HepG2 (cell line): ENCODE data around the gene INTS1. TPM values are rescaled to one million over a fixed set of nuclear protein-coding genes. Genes with fewer than 3 reads are reported as not detected.

Experiments
- ATAC-seq: fragments of 200-7000 bp; cut with Tn5 transposase; 3 replicates; pipeline ENCODE4 v1.9.1; 2020; ENCODE audit warnings: mild to moderate bottlenecking, moderate library complexity
- BruUV-seq: library from RNA; stranded (reverse); fragments of 400-500 nt; replicated peaks from 2 replicates; lab custom pipeline; 2021; lab: Mats Ljungman, UMichigan
- CTCF ChIA-PET: fragments of 300-600 bp; formaldehyde crosslinking; extraction: SDS; loops from one replicate; lab custom pipeline; 2021; ENCODE audit warnings: low total read pairs, inconsistent platforms, low intra/inter-chr PET ratio; lab: Yijun Ruan, JAX
- POLR2A ChIA-PET: fragments of 350-600 bp; sonication (Branson Sonifier 250); formaldehyde crosslinking; loops from one replicate; lab custom pipeline; 2020; ENCODE audit warnings: antibody characterized with exemption, inconsistent platforms; lab: Yijun Ruan, JAX
- DNase-seq: peaks from one replicate; pipeline ENCODE4 v3.0.0-alpha.2; 2015; ENCODE audit warnings: low spot score
- FAIRE-seq: peaks from 3 replicates; lab custom pipeline; 2011; peaks lifted over from hg19 to GRCh38; lab: Jason Lieb, UNC
- H2AFZ ChIP-seq: one replicate; pipeline ENCODE4 v1.6.1; 2011; ENCODE audit warnings: low read length, inconsistent platforms
- H3K27ac ChIP-seq: fragments of 300-600 bp; 3 replicates; pipeline ENCODE4 v1.8.0; 2011; ENCODE audit warnings: mixed run types, mild to moderate bottlenecking, mixed read lengths, low read length, inconsistent platforms; ENCODE audit not compliant: insufficient read depth; ENCODE audit errors: extremely low read length
- H3K27me3 ChIP-seq, 2 experiments: fragments of 200-600 bp in 1 of 2; 2 replicates in 1 of 2; 3 replicates in 1 of 2; pipeline versions ENCODE4 v1.6.0 to v1.8.0; 2011; ENCODE audit warnings: low read length in 2 of 2, mild to moderate bottlenecking in 2 of 2, moderate library complexity in 2 of 2, inconsistent platforms in 1 of 2; ENCODE audit not compliant: insufficient read depth in 2 of 2, control insufficient read depth in 1 of 2
- H3K36me3 ChIP-seq, 2 experiments: fragments of 200-600 bp in 1 of 2; replicated peaks in 1 of 2; 2 replicates in 1 of 2; 3 replicates in 1 of 2; pipeline versions ENCODE4 v1.5.1 to v1.8.0; 2011; ENCODE audit warnings: low read length in 2 of 2, inconsistent platforms in 1 of 2; ENCODE audit not compliant: insufficient read depth in 2 of 2, control insufficient read depth in 1 of 2
- H3K4me1 ChIP-seq: 2 replicates; pipeline ENCODE4 v1.5.1; 2012; ENCODE audit warnings: low read length, inconsistent platforms; ENCODE audit not compliant: insufficient read depth
- H3K4me2 ChIP-seq: 2 replicates; pipeline ENCODE4 v1.6.0; 2011; ENCODE audit warnings: low read depth, low read length, inconsistent platforms
- H3K4me3 ChIP-seq, 3 experiments: fragments of 200-600 bp in 1 of 3; sonication (generic), shearing (Covaris generic) in 1 of 3; replicated peaks in 1 of 3; 2 replicates each; pipeline ENCODE4 v1.5.1; 2011 to 2016; ENCODE audit warnings: low read length in 3 of 3, inconsistent platforms in 2 of 3, low read depth in 2 of 3, mild to moderate bottlenecking in 2 of 3, control low read depth in 1 of 3, mixed read lengths in 1 of 3; ENCODE audit not compliant: insufficient read depth in 1 of 3
- H3K79me2 ChIP-seq: one replicate; pipeline ENCODE4 v1.6.1; 2011; ENCODE audit warnings: low read length, inconsistent platforms; ENCODE audit not compliant: insufficient read depth
- H3K9ac ChIP-seq: 2 replicates; pipeline ENCODE4 v1.6.0; 2011; ENCODE audit warnings: mild to moderate bottlenecking, low read depth, low read length, inconsistent platforms; ENCODE audit not compliant: insufficient read depth
- H3K9me3 ChIP-seq: 2 replicates; pipeline ENCODE4 v1.5.1; 2012; ENCODE audit warnings: mild to moderate bottlenecking, low read length
- H4K20me1 ChIP-seq: 2 replicates; pipeline ENCODE4 v1.6.0; 2011; ENCODE audit warnings: inconsistent platforms, mild to moderate bottlenecking, low read length, moderate library complexity; ENCODE audit not compliant: insufficient read depth
- HES4 ChIP-seq: sonication (generic); formaldehyde crosslinking; IDR thresholded peaks from 2 replicates; pipeline ENCODE4 v1.9.0; 2021; ENCODE audit warnings: mild to moderate bottlenecking, missing genetic modification reagents, borderline replicate concordance
- HNRNPLL ChIP-seq: fragments of 200-400 bp; formaldehyde crosslinking; IDR thresholded peaks from 2 replicates; pipeline ENCODE4 v1.6.1; 2017; ENCODE audit warnings: mild to moderate bottlenecking, low read depth, low read length; ENCODE audit not compliant: poor library complexity, severe bottlenecking
- NAIF1 ChIP-seq: sonication (generic); formaldehyde crosslinking; IDR thresholded peaks from 2 replicates; pipeline ENCODE4 v1.5.0; 2020; ENCODE audit warnings: mild to moderate bottlenecking, missing genetic modification reagents, borderline replicate concordance
- ZBTB37 ChIP-seq: sonication (generic); formaldehyde crosslinking; IDR thresholded peaks from 2 replicates; pipeline ENCODE4 v1.4.0; 2020; ENCODE audit warnings: mild to moderate bottlenecking, missing genetic modification reagents
- ZNF7 ChIP-seq: IDR thresholded peaks from 2 replicates; pipeline ENCODE4 v1.6.1; 2016; ENCODE audit warnings: missing biosample characterization, missing genetic modification reagents
- ZNF737 ChIP-seq: sonication (generic); formaldehyde crosslinking; IDR thresholded peaks from 2 replicates; pipeline ENCODE4 v1.5.0; 2020; ENCODE audit warnings: missing genetic modification reagents, mild to moderate bottlenecking, borderline replicate concordance
- WGBS: methylation state at CpG from one replicate; pipeline ENCODE4 v1.1.6; 2017; ENCODE audit warnings: low lambda C conversion rate; 5-methylcytosine and 5-hydroxymethylcytosine counted together
- in situ Hi-C: cut with HindIII; loops from 2 replicates; pipeline ENCODE4 v1.10.0; 2017; ENCODE audit warnings: low pct_unique_long_range_greater_than_20kb; ENCODE audit not compliant: extremely low pct_ligation_motif_present
- intact Hi-C: fragments of 100-400 bp; cut with micrococcal nuclease; formaldehyde crosslinking; loops from one replicate; pipeline ENCODE4 v1.10.0; 2022; ENCODE audit not compliant: unreplicated experiment
- polyA plus RNA-seq, 8 experiments: library from polyadenylated mRNA; depleted of rRNA in 3 of 8; stranded (reverse) in 7 of 8; unstranded in 1 of 8; fragments of >200 nt; fragmentation: Illumina TruSeq in 4 of 8; extraction: Trizol in 4 of 8; gene quantifications; 2 replicates each; pipeline versions ENCODE4 v1.2.1 to v1.2.3, GENCODE V29; 2011 to 2016; ENCODE audit warnings: low read depth in 4 of 8, missing spikeins in 1 of 8, mixed read lengths in 1 of 8; ENCODE audit not compliant: insufficient read depth in 1 of 8
- total RNA-seq, 5 experiments: library from RNA; depleted of rRNA; stranded (reverse); fragments of >200 nt; fragmentation: Illumina TruSeq; extraction: Trizol; gene quantifications; 2 replicates each; pipeline ENCODE4 v1.2.3, GENCODE V29; 2016; ENCODE audit warnings: low read depth in 1 of 5
- TF ChIP-seq, protein P1 (sequence below): IDR thresholded peaks from 2 replicates; pipeline ENCODE4 v1.6.1; 2016

Gene INTS1
- total and polyA plus RNA-seq, 2 of the 13 experiments (the other 11 are each of a cell fraction or from before 2014, with no cell fraction given) = 13.7 to 29.0 TPM

DNA sequence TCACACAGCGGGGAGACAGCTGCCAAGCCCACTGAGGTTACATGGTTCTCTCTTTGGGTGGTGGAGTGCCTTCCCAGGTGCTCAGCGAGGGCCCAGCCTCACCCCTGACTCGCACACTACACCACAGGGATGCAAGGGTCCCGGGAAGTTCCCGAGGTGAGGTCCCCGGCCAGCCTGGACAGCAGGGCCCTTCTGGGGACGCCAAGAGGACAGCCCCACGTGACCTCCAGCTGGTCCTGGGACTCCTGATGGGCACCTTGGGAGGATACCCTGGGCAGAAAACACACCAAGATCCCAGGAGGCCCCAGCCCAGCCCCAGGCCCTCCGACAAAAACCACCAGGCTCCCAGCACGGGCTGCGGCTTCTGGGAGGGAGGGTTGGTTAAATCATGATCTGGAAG, 53.2 kb downstream of the INTS1 start (continued):
- TF ChIP-seq ZNF737 (CRISPR knock-in tag) (no peak), NAIF1 (CRISPR knock-in tag) (no peak)
- TF ChIP-seq, protein P1, sequence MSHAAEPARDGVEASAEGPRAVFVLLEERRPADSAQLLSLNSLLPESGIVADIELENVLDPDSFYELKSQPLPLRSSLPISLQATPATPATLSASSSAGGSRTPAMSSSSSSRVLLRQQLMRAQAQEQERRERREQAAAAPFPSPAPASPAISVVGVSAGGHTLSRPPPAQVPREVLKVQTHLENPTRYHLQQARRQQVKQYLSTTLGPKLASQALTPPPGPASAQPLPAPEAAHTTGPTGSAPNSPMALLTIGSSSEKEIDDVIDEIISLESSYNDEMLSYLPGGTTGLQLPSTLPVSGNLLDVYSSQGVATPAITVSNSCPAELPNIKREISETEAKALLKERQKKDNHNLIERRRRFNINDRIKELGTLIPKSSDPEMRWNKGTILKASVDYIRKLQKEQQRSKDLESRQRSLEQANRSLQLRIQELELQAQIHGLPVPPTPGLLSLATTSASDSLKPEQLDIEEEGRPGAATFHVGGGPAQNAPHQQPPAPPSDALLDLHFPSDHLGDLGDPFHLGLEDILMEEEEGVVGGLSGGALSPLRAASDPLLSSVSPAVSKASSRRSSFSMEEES (CRISPR knock-in tag) = no peak

GRCh38 chr7:1450431-1450830, 53.8 kb downstream of the INTS1 start:
- TF ChIP-seq ZNF7 (CRISPR knock-in tag) (no peak), HES4 (CRISPR knock-in tag) (no peak), ZBTB37 (CRISPR knock-in tag) (no peak), HNRNPLL (peak; percentile 13)
- Histone ChIP-seq H4K20me1 (no peaks in the 10 kb centered on the region), H3K36me3 (no peaks in the 10 kb centered on the region; a peak in 1 of 5 replicates), H2AFZ (no peak overlapping the region), H3K4me3 (no peak overlapping the region), H3K79me2 (peaks cover 1% of the 10 kb centered on the region), H3K9ac (no peak overlapping the region), H3K4me1 (peaks cover 32% of the 10 kb centered on the region), H3K9me3 (no peaks in the 10 kb centered on the region), H3K4me2 (no peak overlapping the region), H3K27me3 (no peaks in the 10 kb centered on the region; a peak in 1 of 5 replicates), H3K27ac (no peak overlapping the region)
- no TSS peak for BruUV-seq
- POLR2A ChIA-PET = no interaction called here
- CTCF ChIA-PET = no interaction called here
- WGBS = 94% methylated on average over 7 of the region's 18 CpGs
- FAIRE-seq = no peak
- no peak for ATAC-seq
- in situ Hi-C loops (no loop called here), intact Hi-C loops (no loop called here)
- no peak for DNase-seq
